HCT116 (cell line): ENCODE data around the gene ZNF443. TPM values are rescaled to one million over a fixed set of nuclear protein-coding genes. Genes with fewer than 3 reads are reported as not detected.

ENCODE experiments used
- ATAC-seq: fragments of 200-7000 bp; cut with Tn5 transposase; 2 replicates; pipeline ENCODE4 v1.9.1; 2020; ENCODE audit warnings: mild to moderate bottlenecking, moderate library complexity
- BruUV-seq: library from RNA; stranded (reverse); fragments of 400-500 nt; replicated peaks from 2 replicates; lab custom pipeline; 2021; lab: Mats Ljungman, UMichigan
- CTCF ChIA-PET: fragments of 300-600 bp; sonication (Branson Sonifier 250); formaldehyde crosslinking; loops from one replicate; lab custom pipeline; 2021; ENCODE audit warnings: antibody characterized with exemption; lab: Charles Lee
- POLR2A ChIA-PET: fragments of 300-600, 350-600 bp; sonication (Branson Sonifier 250); formaldehyde crosslinking; loops from one replicate; lab custom pipeline; 2021; ENCODE audit warnings: antibody characterized with exemption; lab: Charles Lee
- RAD21 ChIA-PET, 2 experiments: fragments of 300-600 bp; sonication (Branson Sonifier 250); formaldehyde crosslinking; loops; one replicate each; lab custom pipeline; 2023; ENCODE audit warnings: low total read pairs in 2 of 2; ENCODE audit not compliant: uncharacterized antibody in 2 of 2, unreplicated experiment in 2 of 2, low non-redundant PET in 1 of 2; lab: Charles Lee
- DNase-seq: peaks from one replicate; pipeline ENCODE4 v3.0.0-alpha.2; 2010; ENCODE audit warnings: low read depth, low spot score
- H2AFZ ChIP-seq: fragments of 200-600 bp; shearing (Covaris generic), sonication (generic); 2 replicates; pipeline ENCODE4 v1.6.1; 2017; ENCODE audit warnings: low read depth, mixed run types, mixed read lengths, antibody characterized with exemption, low read length; ENCODE audit not compliant: poor library complexity, severe bottlenecking
- H3K27ac ChIP-seq: 2 replicates; pipeline ENCODE4 v1.5.1; 2012; ENCODE audit warnings: low read depth, low read length
- H3K27me3 ChIP-seq: fragments of 200-600 bp; sonication (generic); 2 replicates; pipeline ENCODE4 v1.6.1; 2016; ENCODE audit warnings: mixed run types, low read length, mixed read lengths; ENCODE audit not compliant: insufficient read depth
- H3K36me3 ChIP-seq, 2 experiments: fragments of 200-500 bp in 1 of 2; fragments of 200-600 bp in 1 of 2; sonication (Bioruptor generic) in 1 of 2; sonication (generic) in 1 of 2; 2 replicates each; pipeline versions ENCODE4 v1.5.1 to v1.6.1; 2014 to 2016; ENCODE audit warnings: low read length in 2 of 2, inconsistent platforms in 1 of 2, mixed read lengths in 1 of 2, mixed run types in 1 of 2; ENCODE audit not compliant: insufficient read depth in 2 of 2, control insufficient read depth in 1 of 2
- H3K4me1 ChIP-seq, 2 experiments: fragments of 200-600 bp in 1 of 2; sonication (generic) in 1 of 2; 2 replicates each; pipeline versions ENCODE4 v1.5.1 to v1.6.1; 2012 to 2017; ENCODE audit warnings: low read length in 2 of 2, inconsistent platforms in 1 of 2, mild to moderate bottlenecking in 1 of 2, mixed read lengths in 1 of 2, mixed run types in 1 of 2, moderate library complexity in 1 of 2; ENCODE audit not compliant: insufficient read depth in 2 of 2, control insufficient read depth in 1 of 2
- H3K4me2 ChIP-seq: fragments of 200-600 bp; sonication (generic); 2 replicates; pipeline ENCODE4 v1.6.1; 2017; ENCODE audit warnings: mixed run types, low read length, mixed read lengths
- H3K4me3 ChIP-seq, 2 experiments: fragments of 200-600 bp in 1 of 2; sonication (generic) in 1 of 2; replicated peaks in 1 of 2; 2 replicates each; pipeline ENCODE4 v1.5.1; 2011 to 2016; ENCODE audit warnings: low read length in 2 of 2, control low read depth in 1 of 2, low read depth in 1 of 2, mild to moderate bottlenecking in 1 of 2, mixed read lengths in 1 of 2, mixed run types in 1 of 2
- H3K79me2 ChIP-seq: fragments of 200-600 bp; sonication (generic); 2 replicates; pipeline ENCODE4 v1.6.1; 2017; ENCODE audit warnings: mild to moderate bottlenecking, mixed run types, low read length, moderate library complexity, mixed read lengths; ENCODE audit not compliant: insufficient read depth
- H3K9ac ChIP-seq: fragments of 200-600 bp; sonication (generic); 2 replicates; pipeline ENCODE4 v1.6.1; 2016; ENCODE audit warnings: low read length, mixed read lengths
- H3K9me2 ChIP-seq: fragments of 200-600 bp; sonication (generic), shearing (Covaris generic); 2 replicates; pipeline ENCODE4 v1.6.1; 2017; ENCODE audit warnings: mixed run types, mild to moderate bottlenecking, moderate library complexity; ENCODE audit not compliant: insufficient read depth
- H3K9me3 ChIP-seq, 2 experiments: fragments of 200-500 bp in 1 of 2; fragments of 200-600 bp in 1 of 2; sonication (Bioruptor generic) in 1 of 2; sonication (generic) in 1 of 2; 2 replicates each; pipeline ENCODE4 v1.6.1; 2014 to 2017; ENCODE audit warnings: low read length in 2 of 2, mixed read lengths in 2 of 2, inconsistent platforms in 1 of 2, low read depth in 1 of 2, mild to moderate bottlenecking in 1 of 2, mixed run types in 1 of 2, moderate library complexity in 1 of 2; ENCODE audit not compliant: control insufficient read depth in 1 of 2, insufficient read depth in 1 of 2
- H4K20me1 ChIP-seq: fragments of 200-600 bp; sonication (generic), shearing (Covaris generic); 2 replicates; pipeline ENCODE4 v1.6.1; 2017; ENCODE audit warnings: mixed run types, mild to moderate bottlenecking, moderate library complexity; ENCODE audit not compliant: insufficient read depth
- CBX3 ChIP-seq: IDR thresholded peaks from 2 replicates; pipeline ENCODE4 v1.6.1; 2012; ENCODE audit warnings: low read depth
- EZH2phosphoT487 ChIP-seq: fragments of 200-600 bp; IDR thresholded peaks from 2 replicates; pipeline ENCODE4 v1.6.1; 2018; ENCODE audit warnings: antibody characterized with exemption, borderline replicate concordance
- FOSL1 ChIP-seq: IDR thresholded peaks from 2 replicates; pipeline ENCODE4 v1.6.1; 2012; ENCODE audit warnings: low read depth
- MAX ChIP-seq: IDR thresholded peaks from 2 replicates; pipeline ENCODE4 v1.6.1; 2012
- POLR2A ChIP-seq: IDR thresholded peaks from 2 replicates; pipeline ENCODE4 v1.7.0; 2011; ENCODE audit warnings: borderline replicate concordance; ENCODE audit not compliant: insufficient read depth, insufficient read length; ENCODE audit errors: extremely low read depth
- POLR2AphosphoS5 ChIP-seq: IDR thresholded peaks from 2 replicates; pipeline ENCODE4 v1.6.1; 2011; ENCODE audit warnings: mild to moderate bottlenecking, low read depth, low read length, moderate library complexity
- RAD21 ChIP-seq: IDR thresholded peaks from 2 replicates; pipeline ENCODE4 v1.6.1; 2012; ENCODE audit warnings: low read depth, mild to moderate bottlenecking
- REST ChIP-seq: IDR thresholded peaks from 2 replicates; pipeline ENCODE4 v1.6.1; 2012; ENCODE audit warnings: low read depth
- SP1 ChIP-seq: IDR thresholded peaks from 2 replicates; pipeline ENCODE4 v1.6.1; 2012; ENCODE audit warnings: low read depth
- ZBTB33 ChIP-seq: IDR thresholded peaks from 2 replicates; pipeline ENCODE4 v1.6.1; 2011; ENCODE audit warnings: mild to moderate bottlenecking, low read length, moderate library complexity; ENCODE audit not compliant: insufficient replicate concordance; ENCODE audit errors: extremely low read depth
- ZFX ChIP-seq: fragments of 450-650 bp; IDR thresholded peaks from 2 replicates; pipeline ENCODE4 v1.6.1; 2017
- ZNF274 ChIP-seq: fragments of 200-500 bp; sonication (Bioruptor generic); IDR thresholded peaks from 2 replicates; pipeline ENCODE4 v1.6.1; 2014; ENCODE audit warnings: mild to moderate bottlenecking, low read depth, low read length, inconsistent platforms
- intact Hi-C: fragments of 100-400 bp; cut with micrococcal nuclease; formaldehyde crosslinking; loops from 2 replicates; pipeline ENCODE4 v1.10.0; 2022
- total RNA-seq: library from RNA; stranded (reverse); gene quantifications from one replicate; pipeline ENCODE4 v1.2.1, GENCODE V29; 2021; ENCODE audit not compliant: unreplicated experiment
- TF ChIP-seq, protein P1 (sequence below): IDR thresholded peaks from 2 replicates; pipeline ENCODE4 v1.6.1; 2012

The ZNF443 gene
- total RNA-seq, 1 experiment from 2014 or later = 2.9 TPM

DNA sequence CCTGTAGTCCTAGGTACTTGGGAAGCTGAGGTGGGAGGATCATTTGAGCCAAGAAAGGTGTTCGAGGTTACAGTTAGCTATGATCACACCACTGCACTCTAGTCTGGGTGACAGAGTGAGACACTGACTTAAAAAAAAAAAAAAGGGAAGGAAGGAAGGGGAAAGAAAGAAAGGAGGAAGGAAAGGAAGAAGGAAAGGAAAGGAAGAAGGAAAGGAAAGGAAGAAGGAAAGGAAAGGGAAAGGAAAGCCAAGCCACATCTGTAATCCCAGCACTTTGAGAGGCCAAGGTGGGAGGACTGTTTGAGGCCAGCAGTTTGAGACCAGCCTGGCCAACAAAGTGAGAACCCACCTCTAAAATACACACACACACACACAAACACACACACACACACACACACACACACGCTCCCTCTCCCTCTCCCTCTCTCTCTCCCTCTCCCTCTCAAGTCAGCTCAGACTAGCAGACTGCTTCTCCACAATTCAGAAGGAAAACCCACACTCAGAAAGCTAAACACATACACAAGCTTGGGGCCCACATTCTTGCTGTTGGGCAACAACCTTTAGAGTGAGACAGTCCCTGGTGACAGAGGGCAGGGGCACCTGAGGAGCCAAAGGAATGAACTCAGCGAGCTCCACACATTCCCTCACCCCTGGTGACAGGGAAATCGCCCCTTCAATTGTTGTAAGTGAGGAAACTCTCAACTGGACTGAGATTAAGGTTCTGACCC is 41.1 kb upstream of the ZNF443 start:
- no peaks in the 10 kb centered on the region for H3K27me3 ChIP-seq
- peaks cover 5 to 6% of the 10 kb centered on the region in 2 experiments; a peak in 2 of 4 replicates for H3K9me3 ChIP-seq
- no peaks in the 10 kb centered on the region for H4K20me1 ChIP-seq
- intact Hi-C loops = no loop called here
- no peaks in the 10 kb centered on the region for H3K4me1 ChIP-seq
- ATAC-seq (no peak), DNase-seq (no peak)
- no peak overlapping the region for H3K9ac ChIP-seq
- TF ChIP-seq POLR2A = no peak
- no peak for TF ChIP-seq RAD21
- no peak for TF ChIP-seq ZNF274
- TF ChIP-seq, protein P1, sequence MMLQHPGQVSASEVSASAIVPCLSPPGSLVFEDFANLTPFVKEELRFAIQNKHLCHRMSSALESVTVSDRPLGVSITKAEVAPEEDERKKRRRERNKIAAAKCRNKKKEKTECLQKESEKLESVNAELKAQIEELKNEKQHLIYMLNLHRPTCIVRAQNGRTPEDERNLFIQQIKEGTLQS = no peak
- POLR2A ChIA-PET = no interaction called here
- no peak overlapping the region for H3K4me2 ChIP-seq
- H3K79me2 ChIP-seq = no peaks in the 10 kb centered on the region
- H3K4me3 ChIP-seq = no peak overlapping the region
- H3K9me2 ChIP-seq = no peaks in the 10 kb centered on the region
- CTCF ChIA-PET = no interaction called here
- RAD21 ChIA-PET = no interaction called here
- no peaks in the 10 kb centered on the region for H3K36me3 ChIP-seq
- no TSS peak for BruUV-seq
- no peak overlapping the region for H3K27ac ChIP-seq
- H2AFZ ChIP-seq = no peak overlapping the region

- RAD21 ChIA-PET = no interaction called here
- Histone ChIP-seq H3K27me3 (no peaks in the 10 kb centered on the region), H3K9ac (no peak overlapping the region), H3K4me2 (no peak overlapping the region), H3K4me1 (no peaks in the 10 kb centered on the region), H3K27ac (no peak overlapping the region), H4K20me1 (no peaks in the 10 kb centered on the region), H3K4me3 (no peak overlapping the region), H3K9me3 (peaks cover 0 to 6% of the 10 kb centered on the region in 2 experiments; a peak in 1 of 4 replicates), H3K79me2 (no peaks in the 10 kb centered on the region), H3K36me3 (no peaks in the 10 kb centered on the region), H3K9me2 (no peaks in the 10 kb centered on the region), H2AFZ (no peak overlapping the region)
- CTCF ChIA-PET = no interaction called here
- no TSS peak for BruUV-seq
- POLR2A ChIA-PET = no interaction called here
- no peak for DNase-seq
- intact Hi-C loops = no loop called here
- no peak for ATAC-seq
- TF ChIP-seq REST (no peak), ZBTB33 (no peak), MAX (no peak), EZH2phosphoT487 (no peak), POLR2AphosphoS5 (no peak), ZFX (no peak), FOSL1 (no peak), SP1 (no peak), CBX3 (no peak)
These were observed 37.6 kb upstream of the ZNF443 start for GRCh38 chr19:12478234-12478941.
